Measurements from ENCODE around the gene AGBL3.

GRCh38 chr7:135100856-135101255, 114.5 kb downstream of the AGBL3 start:
- TF ChIP-seq CTCF (IDR thresholded peaks at IDR 0.05; ENCODE audit: insufficient read depth, low read depth, low read length): no peak
- no peak for TF ChIP-seq EZH2 (IDR thresholded peaks at IDR 0.05; ENCODE audit: insufficient read depth, low read length)

Data from astrocyte (in vitro differentiated cells and primary cell).